T-helper 1 cell treated with Interleukin-12 subunit alpha and Interleukin-12 subunit beta and Interleukin-4 antibody, amounts not matched to agents 30 μg/mL and 1 μg/mL, for 36 hours (primary cell): ENCODE measurements around the gene ITGA8.
"Not testable (repeated sequence)": the region's sequence is repeated elsewhere in the genome, so short reads cannot be mapped to it uniquely, and the experiment has no call there.

Source experiments
- H3K27ac Mint-ChIP-seq: one replicate; pipeline ENCODE4 v1.8.0; 2021; ENCODE audit warnings: mild to moderate bottlenecking, mixed read lengths
- H3K27me3 Mint-ChIP-seq: one replicate; pipeline ENCODE4 v1.8.0; 2021; ENCODE audit warnings: low read depth, mixed read lengths
- H3K36me3 Mint-ChIP-seq: one replicate; pipeline ENCODE4 v1.8.0; 2021; ENCODE audit warnings: low read depth, mixed read lengths
- H3K4me1 Mint-ChIP-seq: one replicate; pipeline ENCODE4 v1.8.0; 2021; ENCODE audit warnings: low read depth, mixed read lengths
- H3K4me3 Mint-ChIP-seq: one replicate; pipeline ENCODE4 v1.8.0; 2021; ENCODE audit warnings: mild to moderate bottlenecking, moderate library complexity, mixed read lengths
- H3K9me3 Mint-ChIP-seq: one replicate; pipeline ENCODE4 v1.8.0; 2021; ENCODE audit warnings: mixed read lengths

The ITGA8 gene

GRCh38 chr10:15719899-15720634 is at the start of gene ITGA8:
Gene ITGA8 (minus strand): TSS chr10:15719922. CDS start chr10:15719771, 151 bp downstream.
- H3K27me3 Mint-ChIP-seq, result peaks cover 46% of the 10 kb centered on the region
- no peaks in the 10 kb centered on the region for H3K9me3 Mint-ChIP-seq
- H3K27ac Mint-ChIP-seq, result no peak within 1 kb of the TSS
- H3K4me3 Mint-ChIP-seq, result no peak within 1 kb of the TSS
- no peaks in the 10 kb centered on the region for H3K36me3 Mint-ChIP-seq
- no peaks in the 10 kb centered on the region for H3K4me1 Mint-ChIP-seq

GRCh38 chr10:15764892-15765454 is 45.3 kb upstream of the ITGA8 start:
- Mint-ChIP-seq H3K27ac (no peak overlapping the region), H3K27me3 (no peaks in the 10 kb centered on the region), H3K4me3 (no peak overlapping the region)

DNA sequence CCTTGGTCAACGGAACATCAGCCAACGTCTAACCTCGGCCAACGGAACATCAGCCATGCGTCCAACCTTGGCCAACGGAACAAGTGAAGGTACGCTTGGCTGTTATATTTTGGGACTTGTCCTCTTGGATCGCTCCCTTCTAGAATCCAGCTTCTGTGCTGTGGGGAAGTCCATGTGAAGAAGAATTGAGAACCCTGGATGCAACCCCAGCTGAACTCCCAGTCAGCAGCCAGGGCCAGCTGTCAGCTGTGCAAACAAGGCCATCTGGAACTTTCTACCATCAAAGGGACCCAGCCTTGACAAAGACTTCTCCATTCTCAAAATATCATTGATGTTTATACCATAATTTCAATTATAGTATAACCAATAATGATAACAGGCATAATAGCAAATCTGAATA is 43.3 kb upstream of the ITGA8 start:
- no peak overlapping the region for H3K27ac Mint-ChIP-seq
- H3K27me3 Mint-ChIP-seq, result peaks cover 6% of the 10 kb centered on the region
- no peaks in the 10 kb centered on the region for H3K36me3 Mint-ChIP-seq
- no peaks in the 10 kb centered on the region for H3K4me1 Mint-ChIP-seq
- no peak overlapping the region for H3K4me3 Mint-ChIP-seq
- H3K9me3 Mint-ChIP-seq, result peaks cover 5% of the 10 kb centered on the region

More at GRCh38 chr10:15764892-15765454, 45.3 kb upstream of the ITGA8 start:
- no peaks in the 10 kb centered on the region for H3K4me1 Mint-ChIP-seq
- no peaks in the 10 kb centered on the region for H3K36me3 Mint-ChIP-seq
- H3K9me3 Mint-ChIP-seq, result peaks cover 5% of the 10 kb centered on the region

GRCh38 chr10:15762239-15762638 is 42.5 kb upstream of the ITGA8 start:
- H3K4me3 Mint-ChIP-seq, H3K27ac Mint-ChIP-seq, H3K27me3 Mint-ChIP-seq, H3K4me1 Mint-ChIP-seq, H3K36me3 Mint-ChIP-seq, H3K9me3 Mint-ChIP-seq: not testable (repeated sequence)

DNA sequence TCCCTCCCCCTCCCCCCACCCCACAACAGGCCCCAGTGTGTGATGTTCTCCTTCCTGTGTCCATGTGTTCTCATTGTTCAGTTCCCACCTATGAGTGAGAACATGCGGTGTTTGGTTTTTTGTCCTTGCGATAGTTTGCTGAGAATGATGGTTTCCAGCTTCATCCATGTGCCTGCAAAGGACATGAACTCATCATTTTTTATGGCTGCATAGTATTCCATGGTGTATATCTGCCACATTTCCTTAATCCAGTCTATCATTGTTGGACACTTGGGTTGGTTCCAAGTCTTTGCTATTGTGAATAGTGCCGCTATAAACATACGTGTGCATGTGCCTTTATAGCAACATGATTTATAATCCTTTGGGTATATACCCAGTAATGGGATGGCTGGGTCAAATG is 41.5 kb upstream of the ITGA8 start:
- not testable (repeated sequence) for H3K4me1 Mint-ChIP-seq, H3K27ac Mint-ChIP-seq, H3K36me3 Mint-ChIP-seq, H3K4me3 Mint-ChIP-seq, H3K9me3 Mint-ChIP-seq
- peaks cover 15% of the 10 kb centered on the region for H3K27me3 Mint-ChIP-seq

DNA sequence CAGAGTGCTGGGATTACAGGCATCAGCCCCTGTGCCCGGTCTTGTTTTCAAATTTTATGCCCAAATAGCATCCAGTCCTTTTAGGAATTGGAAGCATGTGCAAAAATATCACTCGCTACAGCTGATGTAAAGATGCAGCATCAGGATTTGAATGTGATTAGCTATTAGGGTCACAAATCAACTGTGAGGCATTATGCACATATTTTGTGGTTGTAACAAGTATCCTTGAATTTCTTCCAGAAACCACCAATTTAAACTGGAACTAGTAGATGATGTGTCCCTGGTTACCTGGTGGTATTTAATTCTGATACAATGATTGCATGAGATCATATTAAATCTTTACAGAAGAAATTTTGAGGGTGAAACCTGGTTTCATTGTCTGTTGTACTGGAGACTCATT is 41.0 kb upstream of the ITGA8 start:
- Mint-ChIP-seq H3K36me3 (no peaks in the 10 kb centered on the region), H3K9me3 (peaks cover 5% of the 10 kb centered on the region), H3K4me1 (no peaks in the 10 kb centered on the region), H3K27ac (no peak overlapping the region), H3K4me3 (no peak overlapping the region), H3K27me3 (peaks cover 18% of the 10 kb centered on the region)

- Mint-ChIP-seq H3K27me3 (peaks cover 20% of the 10 kb centered on the region), H3K4me3 (no peak overlapping the region), H3K27ac (no peak overlapping the region), H3K36me3 (no peaks in the 10 kb centered on the region), H3K4me1 (no peaks in the 10 kb centered on the region), H3K9me3 (peaks cover 2% of the 10 kb centered on the region)
Measured at GRCh38 chr10:15759265-15759664, 39.5 kb upstream of the ITGA8 start.

GRCh38 chr10:15758618-15759017 is 38.9 kb upstream of the ITGA8 start:
- Mint-ChIP-seq H3K36me3 (no peaks in the 10 kb centered on the region), H3K4me1 (no peaks in the 10 kb centered on the region), H3K27me3 (peaks cover 22% of the 10 kb centered on the region), H3K4me3 (no peak overlapping the region), H3K9me3 (no peaks in the 10 kb centered on the region), H3K27ac (no peak overlapping the region)

- no peaks in the 10 kb centered on the region for H3K4me1 Mint-ChIP-seq
- H3K4me3 Mint-ChIP-seq, result no peak overlapping the region
- H3K27ac Mint-ChIP-seq, result no peak overlapping the region
- no peaks in the 10 kb centered on the region for H3K9me3 Mint-ChIP-seq
- H3K27me3 Mint-ChIP-seq, result peaks cover 25% of the 10 kb centered on the region
- H3K36me3 Mint-ChIP-seq, result no peaks in the 10 kb centered on the region
Measured at GRCh38 chr10:15754937-15755336, 35.2 kb upstream of the ITGA8 start.

GRCh38 chr10:15751046-15751445 is 31.3 kb upstream of the ITGA8 start:
- H3K36me3 Mint-ChIP-seq, result no peaks in the 10 kb centered on the region
- no peak overlapping the region for H3K27ac Mint-ChIP-seq
- H3K4me1 Mint-ChIP-seq, result no peaks in the 10 kb centered on the region
- H3K4me3 Mint-ChIP-seq, result no peak overlapping the region
- no peaks in the 10 kb centered on the region for H3K9me3 Mint-ChIP-seq
- peaks cover 11% of the 10 kb centered on the region for H3K27me3 Mint-ChIP-seq

DNA sequence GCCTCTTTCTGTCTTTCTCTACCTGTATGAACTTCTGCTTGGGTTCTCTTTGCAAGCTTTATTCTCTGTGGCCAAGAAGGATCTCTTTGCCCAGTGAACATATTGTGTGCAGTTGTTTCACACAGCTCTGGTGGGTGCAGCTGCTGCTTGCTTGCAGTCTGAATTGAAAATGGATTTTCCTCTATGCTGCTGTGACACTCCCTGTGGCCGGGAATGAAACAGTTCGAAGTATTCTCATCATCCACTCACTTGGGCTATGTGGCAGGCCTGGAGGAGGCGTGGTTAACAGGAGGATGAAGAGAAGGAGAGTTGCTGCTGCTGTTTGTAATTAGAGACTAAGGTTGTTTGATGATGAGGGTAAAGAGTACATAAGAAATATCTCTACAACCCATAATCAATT is 28.4 kb upstream of the ITGA8 start:
- H3K27me3 Mint-ChIP-seq, result peaks cover 5% of the 10 kb centered on the region
- H3K36me3 Mint-ChIP-seq, result no peaks in the 10 kb centered on the region
- no peak overlapping the region for H3K4me3 Mint-ChIP-seq
- H3K27ac Mint-ChIP-seq, result no peak overlapping the region
- H3K4me1 Mint-ChIP-seq, result no peaks in the 10 kb centered on the region
- no peaks in the 10 kb centered on the region for H3K9me3 Mint-ChIP-seq

DNA sequence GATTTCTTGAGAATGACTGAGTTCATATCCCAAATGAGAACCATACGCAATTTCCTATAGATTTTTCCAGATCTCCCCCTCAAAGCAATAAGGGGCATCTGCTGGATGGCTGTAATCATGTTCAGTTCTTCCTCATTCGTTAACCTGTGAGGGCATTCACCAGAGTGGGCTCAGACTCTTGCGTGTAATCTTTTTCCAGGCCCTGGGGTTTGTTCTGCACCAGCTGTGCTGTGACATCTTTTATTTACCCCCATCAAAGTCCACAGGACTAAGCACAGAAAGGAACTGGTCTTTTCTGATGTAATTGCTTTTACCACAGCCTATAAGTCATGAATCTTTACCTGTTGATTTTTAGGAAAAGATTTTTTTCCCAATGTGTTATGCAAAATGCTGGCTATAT is 27.9 kb upstream of the ITGA8 start:
- Mint-ChIP-seq H3K36me3 (no peaks in the 10 kb centered on the region), H3K4me1 (no peaks in the 10 kb centered on the region), H3K4me3 (no peak overlapping the region), H3K27me3 (peaks cover 3% of the 10 kb centered on the region), H3K27ac (no peak overlapping the region), H3K9me3 (no peaks in the 10 kb centered on the region)

DNA sequence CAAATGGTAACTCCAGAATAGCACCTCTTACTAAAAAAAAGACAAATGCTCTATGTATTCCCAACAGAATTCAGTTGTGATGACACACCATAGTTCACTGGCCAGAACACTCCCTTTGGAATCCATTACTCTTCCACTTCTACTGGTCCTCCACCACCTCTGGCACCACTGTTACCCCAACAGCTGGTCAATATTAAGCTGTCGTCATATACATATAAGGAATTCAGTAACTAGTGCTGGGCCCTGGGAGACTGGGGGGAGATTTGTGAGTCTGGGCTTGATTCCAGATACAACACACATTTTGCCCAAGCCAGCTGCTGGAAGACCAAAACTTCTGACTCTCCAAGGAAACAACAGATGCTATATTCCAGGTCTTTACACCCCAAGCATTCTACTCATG is 26.0 kb upstream of the ITGA8 start:
- Mint-ChIP-seq H3K9me3 (no peaks in the 10 kb centered on the region), H3K27me3 (peaks cover 3% of the 10 kb centered on the region), H3K36me3 (no peaks in the 10 kb centered on the region), H3K4me3 (no peak overlapping the region), H3K27ac (no peak overlapping the region), H3K4me1 (no peaks in the 10 kb centered on the region)

GRCh38 chr10:15744217-15744865 is 24.6 kb upstream of the ITGA8 start:
- no peak overlapping the region for H3K4me3 Mint-ChIP-seq
- H3K36me3 Mint-ChIP-seq, result no peaks in the 10 kb centered on the region
- H3K27ac Mint-ChIP-seq, result no peak overlapping the region
- H3K4me1 Mint-ChIP-seq, result no peaks in the 10 kb centered on the region
- peaks cover 3% of the 10 kb centered on the region for H3K27me3 Mint-ChIP-seq
- H3K9me3 Mint-ChIP-seq, result no peaks in the 10 kb centered on the region

DNA sequence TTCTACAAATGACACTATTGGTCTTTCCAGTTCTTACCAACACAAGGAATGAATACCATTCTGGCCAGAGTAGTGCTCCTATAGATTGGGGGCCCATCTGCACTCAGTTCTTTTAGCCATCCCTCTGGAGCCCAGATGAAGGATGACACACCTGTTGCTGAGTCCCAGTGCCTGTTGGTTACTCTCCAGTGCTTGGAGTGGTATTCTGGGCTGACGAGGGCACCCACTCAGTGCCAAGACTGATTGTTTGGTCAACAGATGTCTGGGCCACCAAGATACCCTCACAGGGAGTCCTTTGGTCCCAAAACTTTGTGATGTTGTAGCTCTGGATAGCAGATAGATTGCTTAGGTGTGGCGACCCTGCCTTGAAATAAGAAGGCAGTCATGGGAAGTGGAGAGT is 23.7 kb upstream of the ITGA8 start:
- peaks cover 3% of the 10 kb centered on the region for H3K27me3 Mint-ChIP-seq
- H3K4me3 Mint-ChIP-seq, result no peak overlapping the region
- H3K4me1 Mint-ChIP-seq, result no peaks in the 10 kb centered on the region
- no peak overlapping the region for H3K27ac Mint-ChIP-seq
- H3K9me3 Mint-ChIP-seq, result no peaks in the 10 kb centered on the region
- no peaks in the 10 kb centered on the region for H3K36me3 Mint-ChIP-seq
